A549 (cell line): Measurements from ENCODE around the gene ADGRL1.
"Not testable (repeated sequence)": the region's sequence is repeated elsewhere in the genome, so short reads cannot be mapped to it uniquely, and the experiment has no call there.

ENCODE experiments used
- CTCF ChIP-seq: fragments of >200 bp; sonication (Bioruptor Twin); formaldehyde crosslinking; IDR thresholded peaks from 3 replicates; pipeline ENCODE4 v1.5.1; 2016
- JUNB ChIP-seq: fragments of >200 bp; sonication (Bioruptor Twin); formaldehyde crosslinking; IDR thresholded peaks from 2 replicates; pipeline ENCODE4 v1.6.1; 2016
- NR3C1 ChIP-seq: fragments of >200 bp; sonication (Bioruptor Twin); formaldehyde crosslinking; IDR thresholded peaks from 3 replicates; pipeline ENCODE4 v1.6.1; 2017
- PHF8 ChIP-seq: fragments of 200-600 bp; sonication (generic); IDR thresholded peaks from 2 replicates; pipeline ENCODE4 v1.6.1; 2016; ENCODE audit warnings: low read depth, mild to moderate bottlenecking, antibody characterized with exemption, moderate library complexity, borderline replicate concordance
- POLR2A ChIP-seq: IDR thresholded peaks from 2 replicates; pipeline ENCODE4 v1.6.1; 2012; ENCODE audit warnings: mild to moderate bottlenecking, low read length
- RAD21 ChIP-seq, 2 experiments: fragments of >200 bp in 1 of 2; sonication (Bioruptor Twin) in 1 of 2; formaldehyde crosslinking in 1 of 2; IDR thresholded peaks in 1 of 2; conservative IDR thresholded peaks in 1 of 2; 2 replicates in 1 of 2; 3 replicates in 1 of 2; pipeline ENCODE4 v1.6.1; 2012 to 2018; ENCODE audit warnings: inconsistent platforms in 1 of 2
- ZNF302 ChIP-seq: fragments of 250-450 bp; sonication (Bioruptor Pico); IDR thresholded peaks from 2 replicates; pipeline ENCODE4 v1.9.0; 2021; ENCODE audit warnings: inconsistent platforms, mild to moderate bottlenecking, moderate library complexity
- ZSCAN20 ChIP-seq: fragments of 250-450 bp; sonication (Bioruptor Pico); IDR thresholded peaks from 2 replicates; pipeline ENCODE4 v1.8.0; 2022; ENCODE audit warnings: mild to moderate bottlenecking, moderate library complexity

DNA sequence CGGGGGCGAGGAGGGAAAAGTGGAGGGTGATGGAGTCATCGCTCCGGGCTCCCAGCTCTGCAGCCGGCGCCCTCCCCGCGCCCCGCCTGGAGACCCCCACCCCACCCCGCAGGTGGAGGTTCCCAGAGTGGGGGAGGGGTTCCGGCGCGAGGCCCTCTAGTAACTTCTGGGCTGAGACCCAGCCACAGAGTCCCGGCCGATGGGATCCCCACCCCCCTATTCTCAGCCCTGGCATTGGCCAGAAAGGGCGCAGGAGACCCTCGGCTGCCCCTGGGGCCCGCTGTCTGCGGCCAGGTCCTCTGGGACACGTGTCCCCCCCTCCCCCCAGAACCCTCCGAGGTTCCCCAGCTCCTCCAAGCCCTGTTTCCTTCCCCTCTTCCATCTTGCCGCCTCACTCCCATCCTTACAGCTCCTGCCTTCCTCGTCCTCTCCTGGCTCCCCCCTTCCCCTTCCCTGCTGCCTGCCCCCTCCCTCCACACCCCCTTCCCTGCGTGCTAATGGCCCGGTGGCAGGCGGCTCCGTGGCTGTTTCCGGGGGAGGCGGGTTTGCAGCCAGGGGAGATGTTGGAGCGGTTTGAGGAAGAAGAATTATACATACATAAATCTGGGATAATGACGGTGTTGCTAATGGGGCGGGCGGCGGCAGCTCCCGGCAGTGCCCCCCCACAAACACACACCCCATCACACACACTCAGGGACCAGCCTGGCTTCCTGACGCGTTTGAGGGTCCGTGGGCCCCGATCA lies 43.2 kb upstream of the ADGRL1 start:
- not testable (repeated sequence) for TF ChIP-seq RAD21 (conservative IDR thresholded peaks at IDR 0.05 in 1 of 2, IDR thresholded peaks at IDR 0.05 in 1 of 2); CTCF; JUNB; NR3C1; POLR2A; ZSCAN20 (CRISPR knock-in tag); ZNF302 (CRISPR knock-in tag); PHF8
